GM21737 (cell line): Measurements from ENCODE around the gene GREB1.
A peak's percentile ranks its signal among the peaks of the same experiment; 100 is the strongest.

Experiments used
- ATAC-seq: cut with Tn5 transposase; IDR thresholded peaks from one replicate; pipeline ENCODE4 v1.9.1; 2021; ENCODE audit warnings: mild to moderate bottlenecking, moderate library complexity; ENCODE audit not compliant: unreplicated experiment

The GREB1 gene

DNA sequence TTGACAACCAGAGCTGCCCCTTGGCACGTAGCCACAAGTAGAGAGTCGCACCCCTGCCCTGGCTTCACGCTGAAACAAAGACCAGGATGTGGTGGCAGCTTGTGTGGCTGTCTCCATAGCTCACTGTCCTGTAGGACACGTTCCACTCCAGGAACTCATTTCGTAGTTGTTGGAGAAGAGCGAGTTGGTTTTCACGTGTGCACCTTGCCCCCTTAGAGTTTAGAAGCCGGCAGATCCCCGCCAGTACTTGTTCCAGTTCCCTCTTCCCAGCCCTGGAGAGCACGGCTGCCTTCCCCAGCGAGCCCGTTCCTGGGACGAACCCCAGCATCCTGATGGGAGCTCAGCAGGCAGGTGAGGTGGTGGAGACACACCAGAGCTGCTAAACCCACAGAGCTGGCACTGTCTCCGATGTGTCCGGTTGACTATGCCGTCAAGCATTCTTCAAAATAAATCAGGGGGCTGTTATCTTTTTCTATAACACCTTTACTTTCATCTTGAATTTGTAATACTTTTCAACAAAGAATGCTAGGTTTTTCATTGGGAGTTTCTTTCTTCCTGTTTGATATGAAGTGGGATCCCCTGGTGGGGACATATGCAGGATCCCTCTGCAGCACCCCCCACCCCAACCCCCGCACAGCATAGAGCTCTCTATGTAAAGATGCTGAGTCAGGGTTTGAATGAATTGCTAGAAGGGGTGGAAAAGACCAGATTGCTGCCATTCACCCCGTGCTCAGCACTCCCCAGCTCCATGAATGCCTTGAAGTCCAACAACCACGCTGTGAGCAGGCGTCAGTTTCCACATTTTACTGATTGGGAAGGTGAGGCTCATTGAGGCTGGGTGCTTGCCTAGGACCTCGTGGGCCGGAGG, 44.5 kb downstream of the GREB1 start:
- no peak for ATAC-seq

DNA sequence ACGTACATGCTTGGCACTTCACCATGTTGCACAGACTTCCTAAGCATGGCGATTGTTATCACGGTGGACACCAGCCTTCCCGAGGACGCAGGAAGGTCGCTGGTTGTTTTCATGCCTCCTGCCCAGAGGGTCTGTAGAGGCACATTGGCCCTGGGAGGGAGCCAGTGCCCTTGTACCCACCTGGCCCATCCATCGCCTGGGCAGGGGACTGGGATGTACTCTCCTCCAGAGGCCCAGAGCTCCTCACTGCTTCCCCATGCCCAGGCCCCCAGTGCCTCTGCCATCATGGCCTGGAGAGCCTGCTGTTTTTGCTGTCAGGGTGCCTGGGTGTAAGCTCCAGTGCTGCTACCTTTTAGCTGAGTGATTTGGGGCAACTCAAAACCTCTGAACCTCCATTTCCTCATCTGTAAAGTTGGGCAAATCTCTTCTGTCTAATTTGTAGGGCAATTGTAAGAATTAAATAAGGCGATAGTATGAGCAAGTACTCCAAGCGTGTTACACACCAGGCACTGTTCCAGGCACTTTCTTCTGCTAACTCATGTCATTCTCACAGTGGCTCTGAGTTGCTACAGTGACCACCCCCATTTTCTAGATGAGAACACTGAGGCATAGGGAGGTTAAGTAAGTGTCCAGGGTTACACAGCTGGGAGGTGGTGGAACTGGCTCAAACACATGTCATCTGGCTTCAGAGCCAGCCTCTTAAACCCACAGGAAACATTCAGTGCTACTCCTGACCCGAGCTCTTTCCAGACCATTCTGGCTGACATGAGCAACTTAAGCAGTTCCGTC, 45.3 kb downstream of the GREB1 start:
- no peak for ATAC-seq

DNA sequence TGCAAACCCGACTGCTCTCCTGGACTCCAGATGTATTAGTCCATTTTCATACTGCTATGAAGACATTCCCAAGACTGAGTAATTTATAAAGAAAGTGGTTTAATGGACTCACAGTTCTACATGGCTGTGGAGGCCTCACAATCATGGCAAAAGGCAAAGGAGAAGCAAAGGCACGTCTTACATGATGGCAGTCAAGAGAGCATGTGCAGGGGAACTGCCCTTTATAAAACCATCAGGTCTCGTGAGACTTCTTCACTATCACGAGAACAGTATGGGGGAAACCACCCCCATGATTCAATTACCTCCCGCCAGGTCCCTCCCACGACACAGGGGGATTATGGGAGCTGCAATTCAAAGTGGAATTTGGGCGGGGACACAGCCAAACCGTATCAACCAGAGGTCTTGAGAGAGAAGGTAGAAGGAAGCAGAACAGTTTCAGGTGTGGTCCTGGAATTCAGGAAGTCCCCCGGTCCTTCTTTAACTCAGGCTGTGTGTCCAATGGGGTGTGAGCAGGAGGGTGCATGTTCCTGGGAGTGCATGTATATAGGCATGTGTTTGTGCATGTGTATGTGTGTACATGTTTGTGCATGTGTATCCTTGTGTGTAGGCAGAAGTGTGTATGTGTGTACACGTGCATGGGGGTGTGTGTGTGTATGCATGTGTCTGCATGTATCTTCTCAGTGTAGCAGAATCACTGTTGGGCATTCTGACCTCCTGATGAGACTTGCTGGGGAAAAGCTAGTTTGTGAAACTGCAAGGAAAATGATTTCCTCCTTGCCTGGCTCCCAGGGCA, 46.2 kb downstream of the GREB1 start:
- no peak for ATAC-seq

DNA sequence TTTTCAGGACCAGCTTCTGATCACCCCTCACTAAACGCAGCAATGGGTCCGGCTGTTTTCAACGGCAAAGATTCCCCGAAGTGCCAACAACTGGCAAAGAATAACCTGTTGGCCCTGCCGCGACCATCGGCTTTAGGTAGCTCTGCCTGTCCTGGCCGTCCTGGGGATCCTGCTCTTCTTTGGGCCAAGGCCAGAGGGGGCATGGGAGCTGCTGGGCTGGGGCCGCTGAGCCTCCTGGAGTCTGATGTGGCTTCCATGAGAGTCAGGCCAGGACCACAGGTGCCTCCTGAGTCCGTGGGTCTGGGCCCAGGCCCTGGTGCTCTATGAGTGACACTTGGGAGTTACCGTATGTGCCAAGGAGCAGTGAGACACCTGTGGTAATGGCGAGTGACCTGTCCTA, 46.9 kb downstream of the GREB1 start:
- ATAC-seq: no peak

DNA sequence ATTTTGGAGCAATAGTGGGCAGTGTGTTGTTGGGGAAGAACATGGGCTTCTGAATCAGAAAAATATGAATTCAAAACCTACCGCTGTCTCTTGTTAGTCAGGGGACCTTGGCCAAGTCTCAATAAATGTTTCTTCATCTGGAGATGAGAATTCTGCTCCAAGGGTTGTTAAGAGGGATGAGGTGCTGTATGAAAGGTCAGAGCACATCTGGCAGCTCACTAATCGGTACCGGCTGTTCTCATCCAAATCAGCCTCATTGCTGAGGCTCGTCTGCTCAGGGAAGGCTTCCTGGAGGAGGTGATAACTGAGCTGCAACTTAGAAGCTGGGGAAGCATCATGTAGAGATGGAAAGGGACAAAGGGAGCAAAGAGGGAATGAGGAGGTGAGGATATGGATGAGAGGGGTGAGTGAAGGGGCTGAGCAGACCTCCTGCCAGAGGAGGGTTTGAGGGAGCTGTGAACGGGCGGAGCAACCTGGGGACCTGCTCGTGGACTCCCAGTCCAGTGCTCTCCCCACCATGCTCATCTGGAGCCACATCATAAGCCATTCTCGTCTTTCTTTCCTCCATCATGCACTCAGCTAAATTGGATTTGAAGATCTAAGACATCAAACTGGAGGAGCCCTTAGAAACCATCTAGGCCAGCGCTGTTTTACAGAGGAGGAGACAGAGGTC, 47.4 kb downstream of the GREB1 start:
- no peak for ATAC-seq

DNA sequence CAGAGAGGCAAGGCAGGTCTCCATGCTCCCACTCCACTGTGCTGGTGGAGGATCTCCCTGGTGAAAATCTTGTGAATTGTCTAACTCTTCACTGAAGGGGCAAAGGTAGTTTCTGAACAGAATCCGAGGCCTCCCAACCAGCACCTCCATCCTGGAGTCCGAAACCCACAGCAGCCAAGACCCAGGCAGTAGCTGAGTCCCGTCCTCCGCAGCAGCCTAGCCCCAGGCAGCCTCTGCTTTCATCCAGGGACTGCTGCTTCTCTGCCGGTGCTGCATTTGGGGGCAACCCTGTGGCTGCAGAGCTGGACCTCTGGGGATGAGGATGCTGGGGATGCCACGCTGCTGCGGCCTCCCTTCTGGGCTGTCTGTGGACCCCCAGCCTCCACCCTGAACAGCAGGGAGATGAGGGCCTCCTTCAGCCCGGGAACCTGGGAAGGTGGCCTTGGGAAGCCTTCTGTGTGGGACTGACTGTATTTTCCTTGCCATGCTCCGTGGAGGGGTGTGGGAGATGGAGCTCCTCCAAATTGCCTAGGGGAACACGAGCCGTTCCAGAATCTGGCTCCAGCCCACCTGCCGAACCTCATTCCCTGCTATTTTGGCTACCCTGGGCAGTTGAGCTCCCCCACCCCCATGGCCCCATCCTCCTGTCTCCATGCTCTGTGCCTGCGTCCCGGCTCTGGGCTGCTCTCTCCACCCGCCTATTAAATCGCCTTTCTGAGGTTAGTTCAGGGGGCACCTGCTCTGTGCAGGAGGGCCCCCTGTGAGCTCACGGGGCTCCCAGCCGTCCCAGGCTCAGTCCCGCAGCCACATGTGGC, 48.2 kb downstream of the GREB1 start:
- no peak for ATAC-seq

DNA sequence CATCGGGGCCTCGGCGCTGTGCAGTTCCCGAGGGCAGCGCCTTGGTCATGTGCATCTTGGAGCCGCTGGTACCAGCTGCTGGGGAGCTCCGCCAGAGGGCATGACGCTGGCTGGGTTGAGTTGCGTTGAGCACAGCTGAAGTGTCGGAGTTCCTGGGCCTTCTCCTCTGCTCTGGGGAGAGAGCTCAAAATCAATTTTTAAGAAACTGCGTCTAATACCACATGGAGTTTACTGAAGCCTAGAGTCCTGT, 48.7 kb downstream of the GREB1 start:
- no peak for ATAC-seq

DNA sequence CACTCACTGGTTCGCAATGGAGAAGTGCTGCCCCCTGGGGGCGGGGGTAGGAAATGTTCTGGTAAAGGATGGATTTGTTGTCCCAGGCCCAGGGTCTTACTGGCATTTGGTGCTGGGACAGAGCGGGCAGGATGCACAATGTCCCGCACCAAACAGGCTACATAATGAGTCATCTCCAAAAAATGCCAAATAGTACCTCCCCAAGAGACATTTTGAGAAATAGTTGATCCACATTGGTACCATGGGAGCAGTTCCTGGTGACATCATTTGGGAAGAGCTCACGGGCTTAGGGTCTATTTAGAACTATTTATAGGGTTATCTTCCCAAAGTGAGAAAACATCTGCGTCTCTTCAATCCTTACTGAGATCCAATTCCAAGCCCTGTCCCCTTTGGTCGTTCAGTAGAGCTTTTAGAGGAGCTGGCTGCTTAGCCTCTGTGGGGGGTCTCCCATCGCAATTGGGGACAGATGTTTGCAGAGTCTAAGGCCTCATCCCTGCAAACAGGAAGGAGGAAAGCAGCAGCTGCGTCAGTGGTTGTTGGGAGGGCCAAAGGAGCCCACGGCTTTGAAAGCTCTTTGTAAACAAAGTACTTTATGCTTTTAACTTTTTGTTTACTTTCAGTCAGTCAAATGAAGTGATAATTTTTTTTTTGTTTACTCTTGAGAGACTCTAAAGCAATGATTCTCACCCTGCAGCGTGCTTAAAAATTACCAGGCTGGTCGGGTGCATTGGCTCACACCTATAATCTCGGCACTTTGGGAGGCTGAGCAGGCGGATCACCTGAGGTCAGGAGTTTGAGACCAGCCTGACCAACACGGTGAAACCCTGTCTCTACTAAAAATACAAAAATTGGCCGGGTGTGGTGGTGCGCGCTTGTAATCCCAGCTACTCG, 49.3 kb downstream of the GREB1 start:
- ATAC-seq: no peak

DNA sequence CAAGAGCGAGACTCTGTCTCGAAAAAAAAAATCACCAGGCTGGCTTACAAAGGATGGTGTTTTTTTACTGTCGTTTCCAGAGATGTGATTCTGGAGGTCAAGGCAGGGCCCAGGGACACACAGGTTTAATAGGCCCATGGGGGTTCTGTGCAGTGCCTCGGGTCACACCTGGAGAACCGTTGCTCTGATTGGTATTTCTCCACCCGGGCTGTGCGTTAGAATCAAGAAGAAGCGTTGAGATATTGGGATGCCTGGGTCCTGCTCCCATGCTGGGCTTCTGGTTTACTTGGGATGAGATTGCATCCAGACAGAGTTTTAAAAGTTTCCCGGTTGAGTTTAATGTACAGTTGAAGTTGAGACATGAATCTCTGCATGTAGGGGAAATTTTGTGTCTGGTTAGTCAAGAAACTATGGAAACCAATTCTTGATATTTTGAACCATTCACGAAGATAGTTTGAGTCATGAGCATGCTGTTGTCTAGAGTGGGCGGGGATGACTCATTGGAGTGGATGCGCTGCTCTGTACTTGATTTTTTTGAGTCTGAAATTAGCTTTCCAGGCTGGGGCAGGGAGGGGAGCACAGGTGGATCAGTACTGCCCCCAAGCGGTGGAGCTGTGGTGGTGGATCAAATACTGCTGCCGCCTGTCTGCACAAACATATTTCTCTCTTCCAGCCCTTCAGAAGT, 50.1 kb downstream of the GREB1 start:
- ATAC-seq: peak; percentile 69

DNA sequence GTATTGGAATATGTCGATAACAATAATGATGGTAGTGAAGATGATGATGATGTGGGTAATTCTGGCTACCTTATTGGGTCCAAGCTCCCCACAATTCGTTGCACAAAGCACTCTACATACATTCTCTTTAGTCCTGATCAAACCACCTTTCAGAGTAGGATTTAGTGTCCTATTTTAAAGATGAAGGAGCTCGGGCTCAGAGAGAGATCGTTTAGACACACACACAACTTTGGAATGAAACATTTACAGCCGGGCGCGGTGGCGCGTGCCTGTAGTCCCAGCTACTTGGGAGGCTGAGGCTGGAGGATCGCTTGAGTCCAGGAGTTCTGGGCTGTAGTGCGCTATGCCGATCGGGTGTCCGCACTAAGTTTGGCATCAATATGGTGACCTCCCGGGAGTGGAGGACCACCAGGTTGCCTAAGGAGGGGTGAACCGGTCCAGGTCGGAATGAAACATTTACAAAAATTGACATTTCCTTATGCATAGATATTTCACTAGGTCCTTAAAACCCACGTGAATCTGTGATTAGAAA, 50.7 kb downstream of the GREB1 start:
- ATAC-seq: no peak

DNA sequence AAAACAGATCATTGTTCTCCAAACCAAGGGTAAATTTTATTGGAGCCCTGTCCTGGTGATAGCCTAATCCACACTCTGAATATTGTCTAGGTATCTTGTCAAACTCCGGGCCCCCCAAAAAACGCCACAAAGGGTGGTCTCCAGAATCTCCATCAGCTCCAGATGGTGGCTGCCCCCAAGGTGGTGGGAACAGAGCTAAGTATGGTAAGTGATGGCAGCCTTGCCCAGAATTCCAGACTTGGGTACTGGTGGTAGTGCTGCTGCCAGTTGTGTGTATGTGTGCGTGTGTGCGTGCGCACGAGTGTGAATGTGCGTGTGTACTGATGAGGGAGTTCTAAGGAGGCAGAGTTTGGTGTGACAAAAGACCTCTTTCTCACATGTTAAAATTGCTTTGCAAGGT, 51.2 kb downstream of the GREB1 start:
- ATAC-seq: no peak

DNA sequence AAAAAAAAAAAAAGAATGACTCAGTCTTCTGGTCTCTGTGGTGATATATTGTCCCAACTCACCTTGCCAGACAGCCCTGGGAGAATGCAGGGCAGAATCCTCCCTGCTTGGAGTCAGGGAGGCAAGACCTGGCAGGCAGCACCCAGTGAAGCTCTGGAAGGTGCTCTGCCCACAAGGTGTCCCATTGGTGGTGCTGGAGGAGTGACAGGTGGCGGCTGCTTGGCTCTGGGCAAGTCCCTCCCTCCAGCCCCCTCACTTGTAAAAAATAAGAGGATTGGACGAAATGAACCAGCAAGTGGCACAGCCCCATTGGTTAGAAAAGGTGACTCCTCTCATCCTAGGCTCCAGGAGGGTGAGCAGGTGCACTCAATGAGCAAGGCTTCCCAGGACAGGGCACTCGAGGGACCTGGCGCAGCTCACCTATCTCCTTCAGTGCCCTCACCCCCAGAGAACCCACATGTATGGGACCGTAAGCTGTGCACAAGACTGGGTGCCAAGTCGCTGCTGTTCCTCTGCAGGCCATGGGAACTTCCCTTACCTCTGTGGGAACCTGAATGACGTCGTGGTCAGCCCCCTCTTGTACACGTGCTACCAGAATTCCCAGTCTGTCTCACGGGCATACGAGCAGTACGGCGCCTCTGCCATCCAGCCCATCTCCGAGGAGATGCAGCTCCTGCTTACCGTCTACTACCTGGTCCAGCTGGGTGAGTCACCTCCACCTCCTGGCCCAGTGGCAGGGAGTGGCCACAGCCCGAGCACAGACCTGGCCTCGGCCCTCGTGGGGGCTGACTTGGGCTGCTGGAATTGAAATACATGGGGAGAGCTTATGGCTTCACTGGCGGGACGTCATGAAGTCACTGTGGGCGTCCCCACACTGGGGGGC, 54.6 kb downstream of the GREB1 start:
- no peak for ATAC-seq

DNA sequence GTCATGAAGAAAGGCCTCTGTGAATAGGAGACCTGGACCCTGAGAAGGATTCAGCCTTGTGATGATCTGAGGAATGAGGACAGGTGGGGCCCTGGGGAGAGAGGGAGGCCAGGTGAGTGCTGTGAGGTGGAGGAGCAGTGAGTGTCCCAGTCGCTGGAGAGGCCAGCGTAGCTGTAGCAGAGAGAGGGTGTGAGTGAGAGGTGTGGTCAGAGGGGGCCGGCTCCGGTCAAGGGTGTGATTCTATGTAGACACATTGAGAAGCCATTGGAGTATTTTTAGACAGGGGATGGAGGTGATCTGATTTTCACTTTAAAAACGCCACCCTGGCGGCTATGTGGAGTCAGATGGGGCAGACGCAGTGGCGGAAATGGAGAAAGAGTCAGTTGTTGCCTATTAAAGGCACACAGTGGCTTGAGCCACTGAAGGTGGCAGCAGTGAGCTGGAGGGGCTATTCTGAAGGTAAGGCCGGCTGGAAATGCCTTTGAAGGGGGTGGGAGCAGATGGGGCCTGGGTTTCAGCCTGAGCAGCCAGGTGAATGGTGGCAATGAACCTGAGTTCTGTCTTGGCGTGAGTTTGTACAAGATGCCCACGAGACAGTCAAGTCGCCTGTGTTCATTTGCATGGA, 55.6 kb downstream of the GREB1 start:
- ATAC-seq: no peak

DNA sequence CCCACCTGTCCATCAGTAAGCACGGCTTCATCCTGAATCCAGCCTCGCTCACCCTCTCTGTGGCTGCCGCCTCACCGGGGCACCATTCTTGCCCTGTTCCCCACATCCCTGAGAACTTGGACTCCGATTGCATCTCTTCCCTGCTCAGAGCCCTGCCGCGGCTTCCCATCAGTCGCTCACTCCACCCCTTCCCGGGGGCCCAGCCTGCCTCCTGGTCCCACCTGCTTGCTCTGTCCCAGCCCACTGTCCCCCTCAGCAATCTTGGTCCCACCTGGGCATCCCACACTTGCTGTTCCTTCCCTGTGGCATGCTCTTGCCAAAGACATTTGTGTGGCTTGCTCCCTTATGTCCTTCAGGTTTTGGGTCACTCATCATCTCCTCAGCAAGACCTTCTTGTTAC, 56.3 kb downstream of the GREB1 start:
- ATAC-seq: no peak

DNA sequence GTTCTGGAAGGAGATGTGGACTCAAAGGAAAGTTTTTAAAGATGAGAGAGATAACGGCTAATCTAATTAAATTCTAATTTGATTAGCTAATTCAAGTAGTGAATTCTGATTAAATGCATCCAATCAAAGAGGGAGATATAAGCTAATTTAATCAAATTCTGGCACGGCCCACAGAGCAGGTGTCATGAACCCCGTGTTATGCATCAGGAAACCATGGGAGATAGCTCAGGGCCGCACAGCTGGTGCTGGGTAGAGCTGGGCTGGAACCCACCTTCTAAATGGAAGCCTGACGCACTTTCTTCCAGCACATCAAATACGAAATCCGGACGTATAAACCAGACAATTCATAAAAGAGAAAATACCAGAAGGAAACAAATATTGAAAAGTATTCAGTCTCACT, 57.2 kb downstream of the GREB1 start:
- no peak for ATAC-seq

DNA sequence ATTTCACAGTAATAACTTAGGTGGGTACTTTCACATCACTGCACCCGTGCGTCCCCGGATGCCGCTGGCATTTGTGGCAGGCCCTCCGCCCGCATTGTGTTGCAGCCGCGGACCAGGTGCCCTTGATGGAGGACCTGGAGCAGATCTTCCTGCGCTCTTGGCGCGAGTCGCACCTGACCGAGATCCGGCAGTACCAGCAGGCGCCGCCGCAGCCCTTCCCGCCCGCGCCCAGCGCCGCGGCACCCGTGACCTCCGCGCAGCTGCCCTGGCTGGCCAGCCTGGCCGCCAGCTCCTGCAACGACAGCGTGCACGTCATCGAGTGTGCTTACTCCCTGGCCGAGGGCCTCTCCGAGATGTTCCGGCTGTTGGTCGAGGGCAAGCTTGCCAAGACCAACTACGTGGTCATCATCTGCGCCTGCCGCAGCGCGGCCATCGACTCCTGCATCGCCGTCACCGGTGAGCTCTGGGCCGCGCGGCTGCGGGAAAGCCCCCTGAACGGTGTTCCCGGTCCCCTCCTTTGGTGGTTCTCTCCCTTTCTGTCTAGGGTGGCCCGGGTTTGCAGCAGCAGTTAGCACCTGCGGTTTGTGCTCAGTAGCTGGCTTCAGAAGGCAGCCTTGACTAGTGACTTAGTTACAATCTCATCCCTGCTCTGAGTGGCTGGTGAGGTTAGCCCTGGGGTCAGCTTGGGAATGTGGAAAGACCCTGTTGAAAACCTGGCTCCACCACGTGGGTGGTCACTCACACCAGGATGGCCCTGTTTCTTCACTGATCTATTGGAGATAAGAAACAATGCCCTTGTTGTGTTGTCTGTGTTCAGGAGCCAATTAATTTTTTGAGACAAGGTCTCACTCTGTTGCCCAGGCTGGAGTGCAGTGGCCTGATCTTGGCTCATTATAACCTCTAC, 59.1 kb downstream of the GREB1 start:
- no peak for ATAC-seq
